ENCODE data around the gene NDUFS8.

The NDUFS8 gene

DNA sequence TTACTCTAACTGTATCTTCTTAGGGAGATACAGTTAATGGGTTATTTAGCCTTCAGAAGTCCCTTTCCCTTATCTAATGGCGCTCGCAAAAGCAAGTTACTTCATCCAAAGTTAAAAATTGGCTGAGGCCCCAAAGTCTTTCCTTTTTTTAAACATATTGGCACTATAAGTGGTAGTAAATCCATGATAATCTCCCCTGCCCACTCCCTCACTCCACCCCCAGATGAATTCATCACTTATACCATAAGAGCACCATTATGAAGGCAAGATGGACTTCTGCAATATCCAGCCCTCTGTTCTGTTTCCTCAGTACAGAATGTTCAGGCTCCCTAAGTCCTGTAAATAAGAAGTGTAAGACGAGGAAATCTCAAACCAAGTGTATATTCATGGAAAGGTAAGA is 53.0 kb downstream of the NDUFS8 start:
- DNase-seq, result no peak

Data from suppressor macrophage (primary cell).